ENCODE measurements around the gene PRKRIP1. TPM values are rescaled to one million over a fixed set of nuclear protein-coding genes. Genes with fewer than 3 reads are reported as not detected.
"Not testable (repeated sequence)": the region's sequence is repeated elsewhere in the genome, so short reads cannot be mapped to it uniquely, and the experiment has no call there.

Gene PRKRIP1, protein sequence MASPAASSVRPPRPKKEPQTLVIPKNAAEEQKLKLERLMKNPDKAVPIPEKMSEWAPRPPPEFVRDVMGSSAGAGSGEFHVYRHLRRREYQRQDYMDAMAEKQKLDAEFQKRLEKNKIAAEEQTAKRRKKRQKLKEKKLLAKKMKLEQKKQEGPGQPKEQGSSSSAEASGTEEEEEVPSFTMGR
- total RNA-seq = 1 to 10 TPM; 6.1 to 9.8 (median 8.9) TPM
- long read RNA-seq, partial matches to known transcripts = 0 of 1 reads
- long read RNA-seq, other reads (novel, unspliced or antisense) = 1 of 1 reads

DNA sequence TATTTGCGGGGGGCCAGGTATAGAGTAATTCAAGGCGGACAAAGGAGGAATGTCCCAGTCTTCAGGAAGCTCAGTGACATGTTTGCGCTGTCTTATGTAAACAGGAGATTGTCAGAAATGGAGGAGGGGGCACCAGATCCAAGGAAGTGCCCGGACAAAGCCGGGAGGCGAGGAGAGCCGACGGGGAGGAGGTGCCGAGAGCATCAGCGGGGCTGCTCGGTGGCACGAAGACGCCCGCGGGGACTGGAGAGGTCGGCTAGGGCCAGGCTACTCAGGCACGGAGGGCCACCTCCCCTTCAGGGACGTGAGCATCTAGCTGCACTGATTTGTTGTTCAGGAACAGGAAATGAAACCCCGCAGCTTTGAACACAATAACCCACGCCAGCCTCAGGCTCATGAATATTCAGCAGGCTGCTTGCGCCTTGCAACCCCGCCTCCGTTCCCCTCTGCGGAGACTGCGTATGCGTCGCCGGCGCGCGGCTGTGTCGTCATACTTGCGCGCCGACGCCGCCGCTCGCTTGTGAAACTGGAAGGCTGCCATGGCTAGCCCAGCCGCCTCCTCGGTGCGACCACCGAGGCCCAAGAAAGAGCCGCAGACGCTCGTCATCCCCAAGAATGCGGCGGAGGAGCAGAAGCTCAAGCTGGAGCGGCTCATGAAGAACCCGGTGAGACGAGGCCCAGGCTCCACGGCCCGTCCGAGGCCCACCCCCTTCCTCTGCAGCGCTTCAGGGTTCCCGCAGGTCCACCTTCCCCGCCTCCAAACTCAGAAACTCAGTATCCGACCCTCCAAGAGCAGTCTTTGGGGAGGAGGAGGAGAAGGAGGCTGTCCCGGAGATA, at the start of gene PRKRIP1:
TSS of gene PRKRIP1 (plus strand) at position 491 of the 837 bp plus-strand sequence. CDS start at position 540, 49 bp downstream.
- ATAC-seq (peak; percentile 94 to 96 (median 95)), DNase-seq (peak; percentile 83 to 87 (median 86))
- TF ChIP-seq POLR2A (IDR thresholded peaks at IDR 0.05) = peak; percentile 50
- TF ChIP-seq, protein P1, sequence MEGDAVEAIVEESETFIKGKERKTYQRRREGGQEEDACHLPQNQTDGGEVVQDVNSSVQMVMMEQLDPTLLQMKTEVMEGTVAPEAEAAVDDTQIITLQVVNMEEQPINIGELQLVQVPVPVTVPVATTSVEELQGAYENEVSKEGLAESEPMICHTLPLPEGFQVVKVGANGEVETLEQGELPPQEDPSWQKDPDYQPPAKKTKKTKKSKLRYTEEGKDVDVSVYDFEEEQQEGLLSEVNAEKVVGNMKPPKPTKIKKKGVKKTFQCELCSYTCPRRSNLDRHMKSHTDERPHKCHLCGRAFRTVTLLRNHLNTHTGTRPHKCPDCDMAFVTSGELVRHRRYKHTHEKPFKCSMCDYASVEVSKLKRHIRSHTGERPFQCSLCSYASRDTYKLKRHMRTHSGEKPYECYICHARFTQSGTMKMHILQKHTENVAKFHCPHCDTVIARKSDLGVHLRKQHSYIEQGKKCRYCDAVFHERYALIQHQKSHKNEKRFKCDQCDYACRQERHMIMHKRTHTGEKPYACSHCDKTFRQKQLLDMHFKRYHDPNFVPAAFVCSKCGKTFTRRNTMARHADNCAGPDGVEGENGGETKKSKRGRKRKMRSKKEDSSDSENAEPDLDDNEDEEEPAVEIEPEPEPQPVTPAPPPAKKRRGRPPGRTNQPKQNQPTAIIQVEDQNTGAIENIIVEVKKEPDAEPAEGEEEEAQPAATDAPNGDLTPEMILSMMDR (IDR thresholded peaks at IDR 0.05) = no peak
- Histone ChIP-seq H3K4me1 (peaks cover 0 to 11% (median 0%) of the 10 kb centered on the region in 4 donors), H3K27ac (peak within 1 kb of the TSS; percentile 71 to 73 (median 71)), H3K36me3 (peaks cover 0 to 20% (median 5%) of the 10 kb centered on the region in 4 donors), H3K27me3 (no peaks in the 10 kb centered on the region), H3K4me3 (peak within 1 kb of the TSS; percentile 85 to 96 (median 90)), H3K9me3 (no peaks in the 10 kb centered on the region)
- intact Hi-C loops (cut with DNase I) = no loop called here
- WGBS (ENCODE audit: insufficient coverage, low coverage, low lambda C conversion rate, missing lambda C conversion rate) = 0% methylated on average over 26 of the region's 59 CpGs

DNA sequence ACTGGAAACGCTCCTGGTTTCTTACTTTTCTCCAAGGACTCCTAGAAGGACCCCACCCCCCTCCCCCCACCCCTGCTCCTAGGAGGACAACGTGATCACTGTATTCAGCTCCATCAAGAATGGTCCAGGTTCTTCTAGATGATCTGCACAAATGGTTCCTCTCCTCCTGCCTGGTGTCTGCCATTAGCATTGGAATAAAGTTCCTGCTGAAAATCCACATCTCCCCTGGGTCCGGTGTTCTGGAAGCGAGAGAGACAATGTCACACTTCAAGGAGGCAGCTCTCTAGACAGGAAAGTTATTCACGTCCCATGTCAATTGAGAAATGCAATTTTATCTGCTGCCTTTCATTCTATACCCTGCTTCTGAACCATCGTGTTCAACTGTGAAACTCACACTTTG, 49.2 kb upstream of the PRKRIP1 start:
- H3K36me3 ChIP-seq; intact Hi-C loops (cut with DNase I): not testable (repeated sequence)

DNA sequence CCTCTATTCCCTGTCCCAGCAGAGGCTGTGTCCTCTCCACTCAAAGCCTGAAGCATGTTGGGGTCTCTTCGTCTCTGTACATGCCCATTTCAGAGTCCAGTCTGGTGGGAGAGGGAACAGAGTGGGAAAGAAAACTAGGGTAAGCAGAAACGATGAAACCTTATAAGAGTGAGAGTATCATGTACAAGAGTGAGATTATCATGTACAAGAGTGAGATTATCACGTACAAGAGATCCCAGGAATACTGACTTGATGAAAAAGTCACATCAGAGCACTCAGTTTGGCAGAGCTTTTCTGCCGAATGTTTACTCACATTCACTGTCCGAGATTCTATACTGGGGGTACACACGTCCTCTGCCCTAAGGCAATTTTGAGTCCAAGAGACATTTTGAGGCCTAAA, 39.8 kb upstream of the PRKRIP1 start, which contains the start of gene SPDYE6:
TSS of gene SPDYE6 (minus strand) at position 101 of the 400 bp plus-strand sequence. CDS start 421 bp downstream, outside the sequence.
- ATAC-seq = not testable (repeated sequence)
- no CpG with 5 or more reads among the region's 6 CpGs for WGBS (ENCODE audit: insufficient coverage, low coverage, low lambda C conversion rate, missing lambda C conversion rate)

More for the DNA sequence above, 49.2 kb upstream of the PRKRIP1 start:
- DNase-seq, H3K9me3 ChIP-seq, H3K4me1 ChIP-seq, H3K4me3 ChIP-seq, H3K27ac ChIP-seq, H3K27me3 ChIP-seq, ATAC-seq: not testable (repeated sequence)
- 33% methylated on average over 1 of the region's 6 CpGs for WGBS (ENCODE audit: insufficient coverage, low coverage, low lambda C conversion rate, missing lambda C conversion rate)

DNA sequence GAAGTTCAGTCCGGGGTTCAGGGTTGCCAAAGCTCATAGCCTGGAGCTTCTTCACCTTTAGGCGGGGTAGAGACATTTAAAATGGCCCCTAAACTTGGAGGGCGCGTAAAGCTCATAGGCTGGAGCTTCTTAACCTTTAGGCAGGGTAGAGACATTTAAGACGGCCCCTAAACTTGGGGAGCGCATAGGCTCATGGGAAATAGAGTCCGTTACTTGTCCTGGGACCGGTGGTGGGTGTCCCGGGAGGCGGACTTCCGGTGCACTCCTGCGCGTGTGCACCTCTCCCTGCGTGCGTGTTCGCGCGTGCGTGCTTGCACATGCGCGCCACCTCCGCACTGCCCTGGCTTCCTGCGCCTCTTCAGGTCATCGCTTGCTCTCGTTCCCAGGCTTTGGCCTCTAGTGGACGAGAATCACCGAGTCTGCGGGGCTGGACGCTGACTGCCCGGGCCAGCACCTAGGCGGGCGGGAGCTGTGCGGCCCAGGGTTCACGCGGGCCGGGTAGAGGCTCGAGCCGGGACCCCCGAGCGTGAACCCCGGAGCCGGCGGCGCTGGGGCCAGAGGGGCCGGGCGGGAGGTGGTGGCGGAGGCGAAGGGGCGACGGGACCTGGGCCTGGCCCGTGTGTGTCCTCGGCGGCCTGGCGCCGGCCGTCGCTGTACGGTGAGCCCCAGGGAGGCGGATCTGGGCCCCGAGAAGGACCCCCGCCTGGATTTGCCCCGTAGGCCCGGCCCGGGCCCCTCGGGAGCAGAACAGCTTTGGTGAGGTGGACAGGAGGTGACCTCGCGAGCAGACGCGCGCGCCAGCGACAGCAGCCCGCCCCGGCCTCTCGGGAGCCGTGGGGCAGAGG, 32.4 kb upstream of the PRKRIP1 start:
- 0% methylated on average over 22 of the region's 76 CpGs for WGBS (ENCODE audit: insufficient coverage, low coverage, low lambda C conversion rate, missing lambda C conversion rate)
- intact Hi-C loops (cut with DNase I) = not testable (repeated sequence)

More for the DNA sequence above, 39.8 kb upstream of the PRKRIP1 start, which contains the start of gene SPDYE6:
- H3K4me3 ChIP-seq; H3K4me1 ChIP-seq; H3K27me3 ChIP-seq; H3K9me3 ChIP-seq; intact Hi-C loops (cut with DNase I); DNase-seq; H3K36me3 ChIP-seq; H3K27ac ChIP-seq: not testable (repeated sequence)

DNA sequence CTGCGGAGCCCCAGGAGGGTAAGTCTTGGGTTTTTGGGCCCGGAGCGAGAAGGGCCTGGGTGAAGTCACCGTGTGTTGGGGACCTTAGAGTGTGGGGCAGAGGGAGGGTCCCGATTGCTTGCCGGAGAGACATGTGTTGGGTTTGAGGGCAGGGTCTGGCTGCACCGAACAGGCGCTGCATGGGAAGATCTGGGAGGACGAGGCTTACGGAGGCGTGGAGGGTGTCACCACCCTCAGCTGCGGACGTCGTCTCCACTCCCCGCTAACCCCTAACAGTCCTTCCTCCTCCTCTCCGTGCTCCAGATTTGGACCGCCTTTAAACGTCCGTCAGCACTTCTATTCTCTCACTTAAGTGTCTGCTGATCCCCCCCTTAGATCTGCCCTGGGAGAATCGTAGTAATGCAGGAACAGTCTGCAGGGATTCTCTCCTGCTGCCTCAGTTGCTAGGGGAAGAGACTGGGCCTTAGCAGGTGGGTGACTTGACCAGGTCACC, 31.7 kb upstream of the PRKRIP1 start:
- H3K4me1 ChIP-seq; H3K36me3 ChIP-seq; H3K9me3 ChIP-seq; DNase-seq; intact Hi-C loops (cut with DNase I); H3K27me3 ChIP-seq; ATAC-seq: not testable (repeated sequence)
- Histone ChIP-seq H3K4me3 (peak overlapping the region; percentile 75 to 76 (median 75)), H3K27ac (peak overlapping the region; percentile 53 to 93 (median 72))
- WGBS (ENCODE audit: insufficient coverage, low coverage, low lambda C conversion rate, missing lambda C conversion rate) = 0% methylated on average over 6 of the region's 20 CpGs

More for the DNA sequence above, 32.4 kb upstream of the PRKRIP1 start:
- TF ChIP-seq POLR2A (IDR thresholded peaks at IDR 0.05) = peak; percentile 82
- TF ChIP-seq, protein P1 (IDR thresholded peaks at IDR 0.05) = peak in 1 of 4 donors; percentile 15
- not testable (repeated sequence) for H3K9me3 ChIP-seq, H3K27me3 ChIP-seq, H3K4me1 ChIP-seq, H3K36me3 ChIP-seq
- H3K4me3 ChIP-seq = peak overlapping the region; percentile 75 to 76 (median 75)
- peak; percentile 99 to 100 (median 100) for ATAC-seq
- DNase-seq = peak; percentile 95 to 98 (median 97)
- H3K27ac ChIP-seq = peak overlapping the region; percentile 53 to 93 (median 72)

DNA sequence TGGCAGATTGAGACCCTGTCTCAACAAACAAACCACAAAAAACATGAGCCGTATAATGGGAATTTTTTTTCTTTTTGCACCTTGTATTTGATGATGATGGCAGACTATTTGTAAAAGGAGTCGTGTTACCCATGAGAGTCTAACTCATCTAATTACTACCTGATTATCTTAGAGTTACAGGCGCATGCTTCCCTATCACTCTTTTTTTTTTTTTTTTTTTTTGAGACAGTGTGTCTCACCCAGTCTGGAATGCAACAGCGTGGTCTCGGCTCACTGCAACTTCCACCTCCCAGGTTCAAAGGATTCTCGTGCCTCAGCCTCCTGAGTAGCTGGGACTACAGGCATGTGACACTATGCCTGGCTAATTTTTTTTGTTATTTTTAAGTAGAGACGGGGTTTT, 30.8 kb upstream of the PRKRIP1 start:
- H3K27ac ChIP-seq; intact Hi-C loops (cut with DNase I); H3K36me3 ChIP-seq; H3K27me3 ChIP-seq; ATAC-seq; H3K9me3 ChIP-seq; H3K4me3 ChIP-seq; DNase-seq; H3K4me1 ChIP-seq: not testable (repeated sequence)
- 82% methylated on average over 6 of the region's 7 CpGs for WGBS (ENCODE audit: insufficient coverage, low coverage, low lambda C conversion rate, missing lambda C conversion rate)

DNA sequence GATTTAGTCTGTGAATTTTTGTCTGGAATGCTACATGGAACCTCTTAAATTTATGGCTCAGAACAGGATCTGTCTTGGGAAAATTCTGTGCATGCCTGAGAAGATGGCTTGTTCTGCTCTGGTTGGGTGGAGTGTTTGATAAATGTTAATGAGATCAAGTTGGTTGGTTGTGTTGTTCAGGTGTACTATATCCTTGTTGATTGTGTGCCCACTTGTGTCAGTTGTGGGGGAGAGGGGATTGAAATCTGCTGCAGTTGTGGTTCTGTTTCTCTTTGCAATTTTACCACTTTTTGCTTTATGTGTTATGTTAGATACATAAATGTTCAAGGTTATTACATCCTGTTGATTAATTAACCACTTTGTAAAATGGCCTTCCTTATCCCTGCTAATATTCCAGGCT, 26.1 kb upstream of the PRKRIP1 start:
- not testable (repeated sequence) for DNase-seq

DNA sequence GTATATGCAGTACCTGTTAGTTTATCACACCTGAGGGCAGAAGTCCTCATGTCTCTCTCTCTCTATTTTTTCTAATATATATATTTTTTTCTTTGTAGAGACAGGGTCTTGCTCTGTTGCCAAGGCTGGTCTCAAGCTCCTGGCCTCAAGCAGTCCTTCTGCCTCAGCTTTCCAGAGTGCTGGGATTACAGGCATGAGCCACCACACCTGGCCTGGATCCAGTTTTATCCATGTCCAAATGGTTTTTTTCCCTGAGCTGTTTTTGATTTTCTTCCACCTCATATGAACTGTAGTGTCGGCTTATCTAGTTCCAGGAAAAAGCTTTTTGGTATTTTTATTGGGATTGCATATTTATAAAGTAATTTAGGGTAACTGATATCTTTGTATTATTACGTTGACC, 23.4 kb upstream of the PRKRIP1 start:
- H3K27ac ChIP-seq; H3K27me3 ChIP-seq; H3K4me3 ChIP-seq; ATAC-seq; H3K9me3 ChIP-seq; DNase-seq; H3K4me1 ChIP-seq; intact Hi-C loops (cut with DNase I): not testable (repeated sequence)
- H3K36me3 ChIP-seq = peaks cover 0 to 12% (median 6%) of the 10 kb centered on the region in 4 donors
- 86% methylated on average over 2 of the region's 2 CpGs for whole genome bisulfite sequencing (ENCODE audit: insufficient coverage, low coverage, low lambda C conversion rate, missing lambda C conversion rate)

More for the DNA sequence above, 26.1 kb upstream of the PRKRIP1 start:
- intact Hi-C loops (cut with DNase I); H3K4me1 ChIP-seq; H3K27me3 ChIP-seq; H3K9me3 ChIP-seq; H3K36me3 ChIP-seq; H3K27ac ChIP-seq; H3K4me3 ChIP-seq; ATAC-seq: not testable (repeated sequence)
